HEK293T (cell line): ENCODE data around the gene ARL2BP.

Source experiments
- CTCF ChIA-PET: fragments of 350-600 bp; formaldehyde crosslinking; extraction: SDS; loops from one replicate; lab custom pipeline; 2021; ENCODE audit warnings: antibody characterized with exemption, inconsistent platforms; lab: Yijun Ruan, JAX
- POLR2A ChIA-PET: fragments of 350-600 bp; formaldehyde crosslinking; extraction: SDS; loops from one replicate; lab custom pipeline; 2020; ENCODE audit warnings: antibody characterized with exemption, inconsistent platforms; lab: Yijun Ruan, JAX
- DNase-seq: peaks from one replicate; pipeline ENCODE4 v3.0.0; 2012; ENCODE audit warnings: mixed read lengths; ENCODE audit errors: extremely low spot score
- ARNT ChIP-seq: fragments of 450-650 bp; IDR thresholded peaks from 2 replicates; pipeline ENCODE4 v1.6.1; 2017; ENCODE audit warnings: mild to moderate bottlenecking
- BHLHE40 ChIP-seq: fragments of 450-650 bp; IDR thresholded peaks from 2 replicates; pipeline ENCODE4 v1.6.1; 2016; ENCODE audit warnings: mild to moderate bottlenecking, moderate library complexity, borderline replicate concordance
- CTBP1 ChIP-seq: fragments of 450-650 bp; IDR thresholded peaks from 2 replicates; pipeline ENCODE4 v1.6.1; 2016; ENCODE audit warnings: borderline replicate concordance
- ELF4 ChIP-seq: fragments of 450-650 bp; IDR thresholded peaks from 2 replicates; pipeline ENCODE4 v1.6.1; 2017; ENCODE audit warnings: antibody characterized with exemption
- FOXA1 ChIP-seq: fragments of 450-650 bp; IDR thresholded peaks from 2 replicates; pipeline ENCODE4 v1.6.1; 2016; ENCODE audit warnings: mild to moderate bottlenecking
- FOXK2 ChIP-seq: fragments of 450-650 bp; IDR thresholded peaks from 2 replicates; pipeline ENCODE4 v1.6.1; 2016; ENCODE audit warnings: mild to moderate bottlenecking
- FOXM1 ChIP-seq: fragments of 450-650 bp; IDR thresholded peaks from 2 replicates; pipeline ENCODE4 v1.6.1; 2017; ENCODE audit warnings: mild to moderate bottlenecking, borderline replicate concordance
- HDGF ChIP-seq: fragments of 450-650 bp; IDR thresholded peaks from 2 replicates; pipeline ENCODE4 v1.6.1; 2017; ENCODE audit warnings: antibody characterized with exemption, borderline replicate concordance
- L3MBTL2 ChIP-seq: fragments of 450-650 bp; conservative IDR thresholded peaks from 2 replicates; pipeline ENCODE4 v1.6.1; 2016; ENCODE audit warnings: mild to moderate bottlenecking
- LEF1 ChIP-seq: fragments of 450-650 bp; IDR thresholded peaks from 2 replicates; pipeline ENCODE4 v1.6.1; 2017; ENCODE audit warnings: mild to moderate bottlenecking, borderline replicate concordance
- NFRKB ChIP-seq: fragments of 450-650 bp; IDR thresholded peaks from 2 replicates; pipeline ENCODE4 v1.6.1; 2016; ENCODE audit warnings: mild to moderate bottlenecking, moderate library complexity
- SP1 ChIP-seq: fragments of 450-650 bp; IDR thresholded peaks from 2 replicates; pipeline ENCODE4 v1.6.1; 2017
- SUZ12 ChIP-seq: fragments of 450-650 bp; IDR thresholded peaks from 2 replicates; pipeline ENCODE4 v1.6.1; 2016; ENCODE audit warnings: mild to moderate bottlenecking
- TARDBP ChIP-seq: fragments of 450-650 bp; IDR thresholded peaks from 2 replicates; pipeline ENCODE4 v1.6.1; 2016
- ZNF384 ChIP-seq: fragments of 450-650 bp; IDR thresholded peaks from 2 replicates; pipeline ENCODE4 v1.6.1; 2016
- TF ChIP-seq, protein P1 (sequence below): fragments of 450-650 bp; IDR thresholded peaks from 2 replicates; pipeline ENCODE4 v1.6.1; 2016

The ARL2BP gene

DNA sequence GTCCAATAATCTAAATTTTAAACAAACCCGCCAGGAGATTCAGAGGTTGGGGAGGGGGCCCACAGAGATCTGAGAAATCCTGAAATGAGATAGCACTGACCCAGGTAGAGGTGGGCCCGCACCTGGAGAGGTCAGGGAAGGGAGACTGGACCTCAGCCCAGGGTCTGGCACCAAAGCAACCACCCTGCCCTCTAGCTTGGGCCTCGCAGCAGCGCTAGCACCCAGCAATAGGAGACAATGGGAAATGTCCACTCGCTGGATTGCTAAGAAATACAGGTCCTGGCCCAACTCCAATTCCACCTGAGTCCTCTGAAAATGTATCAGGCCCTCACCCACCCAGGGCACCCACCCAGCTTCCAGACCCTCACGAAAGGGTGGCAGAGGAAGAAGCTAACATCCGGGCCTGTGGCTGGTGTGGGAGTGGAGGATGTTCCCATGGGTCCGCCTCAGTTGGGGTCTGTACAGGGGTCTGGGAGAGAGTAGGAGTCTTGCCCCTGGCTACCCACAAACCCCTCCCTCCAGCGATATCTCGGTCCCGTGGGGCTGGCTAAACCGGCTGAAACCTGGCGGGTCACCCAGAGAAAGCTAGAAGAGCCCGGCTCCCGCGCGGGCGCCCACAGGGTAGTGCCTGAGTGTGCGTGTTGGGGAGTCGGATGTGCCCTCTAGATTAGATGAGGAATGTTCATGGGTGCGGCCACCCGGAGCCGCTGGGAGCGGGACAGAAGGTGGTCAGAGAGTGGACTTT is 38.3 kb downstream of the ARL2BP start:
- DNase-seq, result no peak
- TF ChIP-seq TARDBP (no peak), LEF1 (no peak)
- ChIA-PET CTCF (no interaction called here), POLR2A (interaction anchor here (1.0 kb wide), 1 partner anchor 203 kb away, joined by 3 read pairs; the partner anchor contains the start of gene DOK4)

DNA sequence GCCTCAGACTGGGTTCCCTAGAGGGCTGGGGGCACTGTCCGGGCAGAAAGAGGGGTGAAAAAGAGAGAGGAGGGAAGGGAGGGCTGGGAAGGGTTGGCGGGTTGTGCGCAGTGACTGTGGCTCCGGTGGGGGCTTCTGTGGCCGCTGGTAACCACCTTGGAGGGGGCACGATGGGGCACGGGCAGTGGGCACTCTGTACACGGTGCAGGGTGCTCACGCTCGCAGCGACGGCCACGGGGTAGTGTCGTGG is 38.8 kb downstream of the ARL2BP start:
- POLR2A ChIA-PET, result interaction anchor here (1.0 kb wide), 1 partner anchor 203 kb away, joined by 3 read pairs; the partner anchor contains the start of gene DOK4
- TF ChIP-seq SUZ12, result no peak
- no peak for TF ChIP-seq ZNF384
- no peak for TF ChIP-seq NFRKB
- no peak for TF ChIP-seq BHLHE40
- TF ChIP-seq ELF4, result no peak
- no peak for TF ChIP-seq LEF1
- no peak for TF ChIP-seq HDGF
- TF ChIP-seq FOXM1, result no peak
- TF ChIP-seq L3MBTL2, result no peak
- no peak for TF ChIP-seq CTBP1
- no peak for TF ChIP-seq FOXK2
- no peak for TF ChIP-seq ARNT
- TF ChIP-seq SP1, result no peak
- CTCF ChIA-PET, result no interaction called here
- DNase-seq, result no peak

DNA sequence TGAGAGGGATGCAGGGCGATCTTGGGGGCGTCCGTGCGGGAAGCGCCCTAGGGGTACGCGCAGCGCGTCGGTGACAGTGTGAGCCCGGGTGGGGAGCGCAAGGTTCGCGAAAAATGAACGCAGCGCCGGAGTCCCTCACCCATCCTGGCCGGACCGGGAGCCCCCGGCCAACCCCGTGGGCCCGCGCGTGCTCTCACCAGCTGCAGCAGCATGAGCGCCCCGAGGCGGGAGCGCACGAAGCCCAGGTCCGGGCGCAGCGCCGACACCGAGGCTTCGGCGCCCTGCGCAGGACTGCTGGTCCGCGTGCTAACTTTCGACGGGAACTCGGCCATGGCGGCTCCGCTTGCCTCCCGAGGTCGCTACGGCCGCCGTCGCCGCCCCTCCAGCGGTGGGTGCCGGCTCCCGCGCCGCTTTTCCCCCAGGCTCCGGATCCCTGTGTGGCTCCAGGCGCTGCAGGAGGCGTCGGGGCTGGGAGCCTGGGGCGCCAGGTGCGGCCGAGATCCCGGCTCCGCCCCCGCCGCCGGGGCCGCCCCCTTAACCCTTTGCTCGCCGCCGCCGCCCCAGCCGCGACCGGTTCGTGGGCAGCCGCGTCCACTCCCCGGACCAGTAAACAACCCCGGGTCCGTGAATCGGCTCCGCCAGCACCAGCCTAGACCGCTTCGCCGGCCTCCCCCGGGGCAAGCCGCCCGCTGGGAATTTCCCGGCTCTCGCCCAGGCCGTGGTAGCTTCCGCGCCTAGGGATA is 39.3 kb downstream of the ARL2BP start, which contains the start of gene PLLP:
TSS of gene PLLP (minus strand) at position 464 of the 743 bp plus-strand sequence. CDS start at position 332, 132 bp downstream.
- ChIA-PET POLR2A (interaction anchor here (1.0 kb wide), 1 partner anchor 202 kb away, joined by 3 read pairs; the partner anchor contains the start of gene DOK4), CTCF (no interaction called here)
- TF ChIP-seq NFRKB (no peak), L3MBTL2 (peak; percentile 97), FOXM1 (peak; percentile 15; the same call in 1 of the 2 replicates)
- DNase-seq, result peak; percentile 80

DNA sequence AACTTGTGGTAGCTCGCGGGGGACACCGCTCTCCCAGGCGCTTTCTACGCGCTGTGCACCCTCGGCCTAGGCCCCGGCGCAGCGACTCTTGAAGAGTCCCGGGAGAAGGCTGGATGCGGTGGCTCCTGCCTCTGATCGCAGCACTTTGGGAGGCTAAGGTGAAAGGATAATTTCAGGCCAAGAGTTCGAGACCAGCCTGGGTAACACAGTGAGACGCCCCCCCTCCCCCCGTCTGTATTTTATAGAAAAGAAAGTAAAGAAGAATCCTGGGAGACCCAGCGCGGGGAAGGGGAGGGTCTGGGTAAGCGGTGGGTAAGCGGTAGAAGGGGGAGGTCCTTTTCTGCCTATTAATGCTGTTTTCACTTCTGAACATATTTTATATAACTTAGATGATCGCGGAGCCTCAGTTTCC is 39.9 kb downstream of the ARL2BP start:
- ChIA-PET CTCF (interaction anchor here (1.2 kb wide), 1 partner anchor 10 kb away, joined by 3 read pairs; no protein-coding TSS in a partner anchor), POLR2A (no interaction called here)
- DNase-seq, result no peak
- TF ChIP-seq ELF4, result no peak
- TF ChIP-seq SUZ12, result no peak
- TF ChIP-seq ZNF384, result no peak
- no peak for TF ChIP-seq LEF1
- TF ChIP-seq NFRKB, result no peak
- no peak for TF ChIP-seq TARDBP
- TF ChIP-seq FOXM1, result no peak
- TF ChIP-seq FOXK2, result no peak

DNA sequence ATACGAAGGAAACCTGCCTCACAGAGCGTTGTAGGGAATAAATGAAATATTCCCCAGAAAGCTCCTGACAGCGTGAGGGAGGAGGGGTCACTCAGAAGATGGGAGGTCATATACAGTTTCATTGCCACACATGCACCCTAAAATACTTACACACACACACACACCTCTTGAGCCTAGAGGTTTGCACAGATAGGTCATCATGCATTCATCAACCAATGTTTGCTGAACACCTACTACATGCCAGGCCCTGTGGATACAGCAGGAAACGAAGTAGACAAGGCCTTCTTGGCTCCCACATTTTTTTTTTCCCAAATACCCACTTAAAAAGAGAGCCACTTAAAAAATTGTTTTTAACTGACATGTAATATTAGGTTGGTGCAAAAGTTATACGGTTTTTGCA is 40.3 kb downstream of the ARL2BP start:
- DNase-seq, result no peak
- no peak for TF ChIP-seq LEF1
- TF ChIP-seq L3MBTL2, result no peak
- no peak for TF ChIP-seq FOXK2
- TF ChIP-seq HDGF, result no peak
- no peak for TF ChIP-seq BHLHE40
- no peak for TF ChIP-seq SUZ12
- TF ChIP-seq SP1, result no peak
- no peak for TF ChIP-seq NFRKB
- no peak for TF ChIP-seq ZNF384
- TF ChIP-seq, protein P1, sequence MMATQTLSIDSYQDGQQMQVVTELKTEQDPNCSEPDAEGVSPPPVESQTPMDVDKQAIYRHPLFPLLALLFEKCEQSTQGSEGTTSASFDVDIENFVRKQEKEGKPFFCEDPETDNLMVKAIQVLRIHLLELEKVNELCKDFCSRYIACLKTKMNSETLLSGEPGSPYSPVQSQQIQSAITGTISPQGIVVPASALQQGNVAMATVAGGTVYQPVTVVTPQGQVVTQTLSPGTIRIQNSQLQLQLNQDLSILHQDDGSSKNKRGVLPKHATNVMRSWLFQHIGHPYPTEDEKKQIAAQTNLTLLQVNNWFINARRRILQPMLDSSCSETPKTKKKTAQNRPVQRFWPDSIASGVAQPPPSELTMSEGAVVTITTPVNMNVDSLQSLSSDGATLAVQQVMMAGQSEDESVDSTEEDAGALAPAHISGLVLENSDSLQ, result no peak
- TF ChIP-seq ARNT, result no peak
- no peak for TF ChIP-seq FOXA1
- TF ChIP-seq CTBP1, result no peak
- TF ChIP-seq TARDBP, result no peak
- TF ChIP-seq FOXM1, result no peak
- TF ChIP-seq ELF4, result no peak
- CTCF ChIA-PET, result interaction anchor here (1.2 kb wide), 1 partner anchor 10 kb away, joined by 3 read pairs; no protein-coding TSS in a partner anchor
- POLR2A ChIA-PET, result no interaction called here

DNA sequence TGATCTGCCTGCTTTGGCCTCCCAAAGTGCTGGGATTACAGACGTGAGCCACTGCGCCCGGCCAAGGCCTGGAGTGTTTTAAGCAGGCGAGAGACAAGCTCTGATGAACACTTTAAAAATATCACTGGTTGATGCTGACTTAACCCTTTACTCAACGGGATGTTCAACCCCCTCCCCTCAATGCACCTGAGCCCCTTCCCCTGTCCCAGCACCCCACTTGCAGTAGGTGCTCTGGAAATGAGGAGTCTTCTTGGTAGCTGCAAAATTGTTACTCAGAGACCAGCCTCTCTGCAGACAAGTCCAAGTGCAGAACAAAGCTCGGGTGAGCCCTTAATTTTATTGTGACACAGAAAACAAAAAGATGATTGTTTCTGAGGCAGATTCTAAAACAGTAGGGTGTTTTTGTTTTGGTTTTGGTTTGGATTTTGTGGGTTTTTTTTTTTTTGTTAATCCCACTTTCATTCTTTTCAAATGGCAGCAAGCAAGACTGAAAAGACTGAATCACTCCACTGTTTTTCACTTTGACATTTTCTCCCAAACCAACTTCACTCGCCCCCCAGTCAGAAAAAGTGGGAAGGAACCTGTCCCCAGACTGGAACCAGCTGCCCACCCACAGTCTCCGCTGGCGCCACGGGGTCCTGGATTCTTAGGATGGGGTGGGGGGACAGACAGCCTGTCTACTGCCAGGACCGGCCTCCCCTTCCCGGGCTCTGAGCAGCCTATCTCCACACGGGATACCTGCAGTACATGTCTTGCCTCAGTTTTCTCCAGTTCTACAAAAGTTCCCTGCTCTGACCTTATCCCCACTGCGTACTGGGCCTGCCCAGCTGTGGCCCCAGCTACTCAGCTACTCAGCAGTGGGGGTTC is 44.6 kb downstream of the ARL2BP start:
- ChIA-PET POLR2A (no interaction called here), CTCF (no interaction called here)
- DNase-seq, result no peak
- TF ChIP-seq ARNT (no peak), LEF1 (no peak), SP1 (no peak), L3MBTL2 (no peak), FOXK2 (no peak), HDGF (no peak), FOXA1 (no peak), CTBP1 (no peak), ELF4 (no peak), SUZ12 (no peak), TARDBP (no peak), NFRKB (no peak), BHLHE40 (no peak), ZNF384 (no peak), FOXM1 (no peak)
- TF ChIP-seq, protein P1, result no peak
